ENCODE measurements around the gene TSPO2.

The TSPO2 gene

GRCh38 chr6:41065550-41066026 is 23.3 kb downstream of the TSPO2 start:
- Histone ChIP-seq H2AFZ (no peak overlapping the region), H3K4me2 (ENCODE audit: low read length) (no peak overlapping the region), H3K36me3 (ENCODE audit: control insufficient read depth, insufficient read depth, low read length) (no peaks in the 10 kb centered on the region), H3K79me2 (no peaks in the 10 kb centered on the region), H3K9ac (no peak overlapping the region), H3K27me3 (ENCODE audit: control insufficient read depth, insufficient read depth, low read length) (no peaks in the 10 kb centered on the region), H3K9me3 (ENCODE audit: control insufficient read depth, low read length) (no peaks in the 10 kb centered on the region), H3K27ac (no peak overlapping the region), H3K4me1 (peaks cover 9% of the 10 kb centered on the region), H3K4me3 (ENCODE audit: low read depth, low read length) (no peak overlapping the region)
- no peak for TF ChIP-seq CTCF (IDR thresholded peaks at IDR 0.05)

GRCh38 chr6:41066867-41067304 is 24.6 kb downstream of the TSPO2 start:
- Histone ChIP-seq H3K36me3 (ENCODE audit: control insufficient read depth, insufficient read depth, low read length) (no peaks in the 10 kb centered on the region), H2AFZ (no peak overlapping the region), H3K4me1 (peaks cover 4% of the 10 kb centered on the region), H3K79me2 (no peaks in the 10 kb centered on the region), H3K4me2 (ENCODE audit: low read length) (no peak overlapping the region), H3K27me3 (ENCODE audit: control insufficient read depth, insufficient read depth, low read length) (no peaks in the 10 kb centered on the region), H3K9me3 (ENCODE audit: control insufficient read depth, low read length) (no peaks in the 10 kb centered on the region), H3K4me3 (ENCODE audit: low read depth, low read length) (no peak overlapping the region), H3K27ac (peak overlapping the region; percentile 5), H3K9ac (no peak overlapping the region)
- peak; percentile 88 for TF ChIP-seq CTCF (IDR thresholded peaks at IDR 0.05)

- peaks cover 8% of the 10 kb centered on the region for H3K79me2 ChIP-seq
- peak overlapping the region; percentile 99 for H3K27ac ChIP-seq
- no peaks in the 10 kb centered on the region for H3K36me3 ChIP-seq (ENCODE audit: control insufficient read depth, insufficient read depth, low read length)
- peak overlapping the region; percentile 93 for H3K4me3 ChIP-seq (ENCODE audit: low read depth, low read length)
- peak overlapping the region; percentile 91 for H3K4me2 ChIP-seq (ENCODE audit: low read length)
- peaks cover 11% of the 10 kb centered on the region for H3K4me1 ChIP-seq
- peak overlapping the region; percentile 90 for H2AFZ ChIP-seq
- no peak for TF ChIP-seq CTCF (IDR thresholded peaks at IDR 0.05)
- no peaks in the 10 kb centered on the region for H3K9me3 ChIP-seq (ENCODE audit: control insufficient read depth, low read length)
- peak overlapping the region; percentile 71 for H3K9ac ChIP-seq
- H3K27me3 ChIP-seq (ENCODE audit: control insufficient read depth, insufficient read depth, low read length), result no peaks in the 10 kb centered on the region
Measured at GRCh38 chr6:41071501-41071922, 29.2 kb downstream of the TSPO2 start.

- H3K4me3 ChIP-seq (ENCODE audit: low read depth, low read length), result peak within 1 kb of the TSS; percentile 93
- peaks cover 8% of the 10 kb centered on the region for H3K79me2 ChIP-seq
- peak within 1 kb of the TSS; percentile 97 for H3K9ac ChIP-seq
- no peaks in the 10 kb centered on the region for H3K36me3 ChIP-seq (ENCODE audit: control insufficient read depth, insufficient read depth, low read length)
- H3K27me3 ChIP-seq (ENCODE audit: control insufficient read depth, insufficient read depth, low read length), result no peaks in the 10 kb centered on the region
- TF ChIP-seq CTCF (IDR thresholded peaks at IDR 0.05), result no peak
- H3K27ac ChIP-seq, result peak within 1 kb of the TSS; percentile 99
- peak within 1 kb of the TSS; percentile 91 for H3K4me2 ChIP-seq (ENCODE audit: low read length)
- no peaks in the 10 kb centered on the region for H3K9me3 ChIP-seq (ENCODE audit: control insufficient read depth, low read length)
- H3K4me1 ChIP-seq, result peaks cover 11% of the 10 kb centered on the region
- peak within 1 kb of the TSS; percentile 91 for H2AFZ ChIP-seq
Measured at GRCh38 chr6:41071923-41072835, 29.9 kb downstream of the TSPO2 start, which contains the start of gene OARD1. Gene OARD1, minus strand, starts transcription at chr6:41072356. Its CDS starts 722 bp downstream, at chr6:41071634.
